SK-N-MC (cell line): Measurements from ENCODE around the gene ZC3H10.

Experiments used
- EZH2 ChIP-seq: fragments of 200-600 bp; sonication (generic); IDR thresholded peaks from one replicate; pipeline ENCODE4 v1.6.1; 2017; ENCODE audit warnings: antibody characterized with exemption
- POLR2AphosphoS5 ChIP-seq: IDR thresholded peaks from 2 replicates; pipeline ENCODE4 v1.6.1; 2012; ENCODE audit warnings: mild to moderate bottlenecking, low read depth, low read length, borderline replicate concordance

DNA sequence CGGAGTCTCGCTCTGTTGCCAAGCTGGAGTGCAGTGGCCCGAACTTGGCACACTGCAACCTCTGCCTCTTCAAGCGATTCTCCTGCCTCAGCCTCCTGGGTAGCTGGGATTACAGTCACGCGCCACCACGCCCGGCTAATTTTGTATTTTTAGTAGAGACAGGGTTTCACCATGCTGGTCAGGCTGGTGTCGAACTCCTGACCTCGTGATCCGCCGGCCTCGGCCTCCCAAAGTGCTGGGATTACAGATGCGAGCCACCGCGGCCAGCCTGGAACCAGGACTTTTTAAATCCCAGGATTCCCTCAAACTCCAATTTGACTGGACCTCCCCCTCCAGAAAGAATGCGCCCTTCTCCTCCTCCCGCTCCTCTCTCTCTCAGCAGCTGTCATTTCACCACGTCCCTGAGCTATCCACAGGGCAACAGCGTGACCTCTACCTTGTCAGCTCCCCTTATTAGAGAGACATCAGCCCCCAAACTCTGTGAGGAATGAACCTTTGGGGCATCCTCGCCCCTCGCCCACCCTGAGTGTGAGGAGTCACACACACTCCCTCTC is 12.0 kb downstream of the ZC3H10 start:
- TF ChIP-seq EZH2, result no peak
- no peak for TF ChIP-seq POLR2AphosphoS5
